Calu3 (cell line): Measurements from ENCODE around the gene ETS1. TPM values are rescaled to one million over a fixed set of nuclear protein-coding genes. Genes with fewer than 3 reads are reported as not detected.

Experiments used
- BruUV-seq: library from RNA; stranded (reverse); fragments of 400-500 nt; replicated peaks from 2 replicates; lab custom pipeline; 2021; lab: Mats Ljungman, UMichigan
- CTCF ChIA-PET: fragments of 300-600 bp; sonication (Branson Sonifier 250); formaldehyde crosslinking; loops from one replicate; lab custom pipeline; 2022; ENCODE audit warnings: antibody characterized with exemption; lab: Charles Lee
- DNase-seq: peaks from one replicate; pipeline ENCODE4 v3.0.0; 2022
- H3K27ac Mint-ChIP-seq: one replicate; pipeline ENCODE4 v1.8.0; 2022; ENCODE audit warnings: mixed read lengths; ENCODE audit not compliant: unreplicated experiment
- H3K27me3 Mint-ChIP-seq: one replicate; pipeline ENCODE4 v1.8.0; 2022; ENCODE audit warnings: mixed read lengths; ENCODE audit not compliant: unreplicated experiment
- H3K36me3 Mint-ChIP-seq: one replicate; pipeline ENCODE4 v1.8.0; 2022; ENCODE audit warnings: mild to moderate bottlenecking, moderate library complexity, mixed read lengths; ENCODE audit not compliant: insufficient read depth, unreplicated experiment
- H3K4me1 Mint-ChIP-seq: one replicate; pipeline ENCODE4 v1.8.0; 2022; ENCODE audit warnings: mild to moderate bottlenecking, low read depth, mixed read lengths; ENCODE audit not compliant: unreplicated experiment
- H3K4me3 Mint-ChIP-seq: one replicate; pipeline ENCODE4 v1.8.0; 2022; ENCODE audit warnings: mild to moderate bottlenecking, low read depth, moderate library complexity, mixed read lengths; ENCODE audit not compliant: unreplicated experiment
- H3K9me3 Mint-ChIP-seq: one replicate; pipeline ENCODE4 v1.8.0; 2022; ENCODE audit warnings: low read depth, mixed read lengths; ENCODE audit not compliant: unreplicated experiment
- CTCF ChIP-seq: fragments of 200-600 bp; IDR thresholded peaks from one replicate; pipeline ENCODE4 v1.8.0; 2022; ENCODE audit warnings: antibody characterized with exemption; ENCODE audit not compliant: unreplicated experiment
- intact Hi-C: fragments of 100-400 bp; cut with micrococcal nuclease; formaldehyde crosslinking; loops from one replicate; pipeline ENCODE4 v1.10.0; 2022; ENCODE audit not compliant: unreplicated experiment
- total RNA-seq: library from RNA; stranded (reverse); gene quantifications from 2 replicates; pipeline ENCODE4 v1.2.3, GENCODE V29; 2022

ETS1 gene
- total RNA-seq, 1 experiment from 2014 or later: 38.4 TPM

- BruUV-seq: no TSS peak
- H3K4me3 Mint-ChIP-seq: peak overlapping the region; percentile 61
- intact Hi-C loops: no loop called here
- H3K9me3 Mint-ChIP-seq: no peaks in the 10 kb centered on the region
- DNase-seq: no peak
- peaks cover 52% of the 10 kb centered on the region for H3K4me1 Mint-ChIP-seq
- peak overlapping the region; percentile 43 for H3K27ac Mint-ChIP-seq
- CTCF ChIA-PET: no interaction called here
- peaks cover 21% of the 10 kb centered on the region for H3K36me3 Mint-ChIP-seq
- H3K27me3 Mint-ChIP-seq: no peaks in the 10 kb centered on the region
- no peak for TF ChIP-seq CTCF
Observed at GRCh38 chr11:128507936-128508335, 79.4 kb downstream of the ETS1 start.

- Mint-ChIP-seq H3K9me3 (no peaks in the 10 kb centered on the region), H3K27ac (peak overlapping the region; percentile 43), H3K4me1 (peaks cover 60% of the 10 kb centered on the region), H3K27me3 (no peaks in the 10 kb centered on the region), H3K36me3 (peaks cover 21% of the 10 kb centered on the region), H3K4me3 (peak overlapping the region; percentile 61)
- TF ChIP-seq CTCF: no peak
- no TSS peak for BruUV-seq
- CTCF ChIA-PET: no interaction called here
- intact Hi-C loops: no loop called here
- DNase-seq: peak; percentile 67
Observed at GRCh38 chr11:128506999-128507611, 80.3 kb downstream of the ETS1 start.

GRCh38 chr11:128506356-128506755, 81.0 kb downstream of the ETS1 start:
- no TSS peak for BruUV-seq
- Mint-ChIP-seq H3K4me3 (peak overlapping the region; percentile 61), H3K27me3 (no peaks in the 10 kb centered on the region), H3K27ac (peak overlapping the region; percentile 43), H3K9me3 (no peaks in the 10 kb centered on the region), H3K36me3 (peaks cover 21% of the 10 kb centered on the region), H3K4me1 (peaks cover 68% of the 10 kb centered on the region)
- CTCF ChIA-PET: no interaction called here
- TF ChIP-seq CTCF: no peak
- DNase-seq: no peak
- intact Hi-C loops: no loop called here

GRCh38 chr11:128505449-128506065, 81.8 kb downstream of the ETS1 start:
- CTCF ChIA-PET: no interaction called here
- peaks cover 76% of the 10 kb centered on the region for H3K4me1 Mint-ChIP-seq
- peaks cover 21% of the 10 kb centered on the region for H3K36me3 Mint-ChIP-seq
- intact Hi-C loops: no loop called here
- no peak for TF ChIP-seq CTCF
- H3K4me3 Mint-ChIP-seq: no peak overlapping the region
- BruUV-seq: no TSS peak
- no peaks in the 10 kb centered on the region for H3K27me3 Mint-ChIP-seq
- no peaks in the 10 kb centered on the region for H3K9me3 Mint-ChIP-seq
- no peak overlapping the region for H3K27ac Mint-ChIP-seq
- DNase-seq: no peak
